ENCODE data around the gene MDH1. TPM values are rescaled to one million over a fixed set of nuclear protein-coding genes. Genes with fewer than 3 reads are reported as not detected.

MDH1 gene
- total RNA-seq, 2 donors from 2014 or later = 837 to 1,569 TPM

DNA sequence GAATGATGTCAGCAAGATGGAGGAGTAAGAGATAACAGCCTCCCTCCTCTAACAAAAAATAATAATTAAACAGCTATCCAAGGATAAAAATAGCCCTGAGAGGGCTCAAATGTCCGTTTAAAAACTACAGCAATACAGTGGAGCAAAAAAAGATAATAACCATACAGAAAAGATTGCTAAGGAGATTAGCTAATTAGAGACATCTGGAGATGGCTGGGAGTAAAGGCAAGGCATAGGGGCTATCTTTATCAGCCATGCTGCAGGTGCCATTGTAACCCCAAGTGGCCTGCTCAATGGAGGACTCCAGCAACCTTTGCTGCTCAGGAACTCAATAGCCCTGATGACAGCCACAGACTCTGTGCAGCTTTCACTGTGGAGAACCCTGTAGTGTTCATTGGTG is 42.7 kb downstream of the MDH1 start:
- no peaks in the 10 kb centered on the region for H3K36me3 ChIP-seq
- H3K27ac ChIP-seq = no peak overlapping the region
- H3K27me3 ChIP-seq = no peaks in the 10 kb centered on the region
- H3K4me1 ChIP-seq = no peaks in the 10 kb centered on the region
- TF ChIP-seq, protein P1, sequence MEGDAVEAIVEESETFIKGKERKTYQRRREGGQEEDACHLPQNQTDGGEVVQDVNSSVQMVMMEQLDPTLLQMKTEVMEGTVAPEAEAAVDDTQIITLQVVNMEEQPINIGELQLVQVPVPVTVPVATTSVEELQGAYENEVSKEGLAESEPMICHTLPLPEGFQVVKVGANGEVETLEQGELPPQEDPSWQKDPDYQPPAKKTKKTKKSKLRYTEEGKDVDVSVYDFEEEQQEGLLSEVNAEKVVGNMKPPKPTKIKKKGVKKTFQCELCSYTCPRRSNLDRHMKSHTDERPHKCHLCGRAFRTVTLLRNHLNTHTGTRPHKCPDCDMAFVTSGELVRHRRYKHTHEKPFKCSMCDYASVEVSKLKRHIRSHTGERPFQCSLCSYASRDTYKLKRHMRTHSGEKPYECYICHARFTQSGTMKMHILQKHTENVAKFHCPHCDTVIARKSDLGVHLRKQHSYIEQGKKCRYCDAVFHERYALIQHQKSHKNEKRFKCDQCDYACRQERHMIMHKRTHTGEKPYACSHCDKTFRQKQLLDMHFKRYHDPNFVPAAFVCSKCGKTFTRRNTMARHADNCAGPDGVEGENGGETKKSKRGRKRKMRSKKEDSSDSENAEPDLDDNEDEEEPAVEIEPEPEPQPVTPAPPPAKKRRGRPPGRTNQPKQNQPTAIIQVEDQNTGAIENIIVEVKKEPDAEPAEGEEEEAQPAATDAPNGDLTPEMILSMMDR (IDR thresholded peaks at IDR 0.05) = no peak
- H3K4me3 ChIP-seq = no peak overlapping the region
- peaks cover 0 to 33% of the 10 kb centered on the region in 2 donors for H3K9me3 ChIP-seq
- no peak for DNase-seq (ENCODE audit: low spot score)

DNA sequence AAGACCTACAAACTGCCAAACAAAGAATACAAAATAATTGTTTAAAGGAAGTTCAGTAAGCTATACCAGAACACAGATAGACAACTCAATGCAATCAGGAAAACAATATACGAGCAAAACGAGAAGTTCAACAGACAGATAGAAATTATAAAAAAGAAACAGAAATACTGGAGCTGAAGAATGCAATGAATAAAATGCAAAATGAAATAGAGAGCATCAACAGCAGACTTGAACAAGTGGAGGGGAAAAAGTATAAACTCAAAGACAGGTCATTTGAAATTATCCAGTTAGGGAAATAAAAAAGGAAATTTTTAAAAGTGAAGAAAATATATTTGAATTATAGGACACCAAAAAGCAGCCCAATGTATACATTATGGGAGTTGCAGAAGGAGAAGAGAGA is 43.6 kb downstream of the MDH1 start:
- Histone ChIP-seq H3K9me3 (peaks cover 0 to 33% of the 10 kb centered on the region in 2 donors), H3K4me3 (no peak overlapping the region), H3K27ac (no peak overlapping the region), H3K36me3 (no peaks in the 10 kb centered on the region), H3K4me1 (no peaks in the 10 kb centered on the region), H3K27me3 (no peaks in the 10 kb centered on the region)
- TF ChIP-seq, protein P1 (IDR thresholded peaks at IDR 0.05) = no peak
- no peak for DNase-seq (ENCODE audit: low spot score)

DNA sequence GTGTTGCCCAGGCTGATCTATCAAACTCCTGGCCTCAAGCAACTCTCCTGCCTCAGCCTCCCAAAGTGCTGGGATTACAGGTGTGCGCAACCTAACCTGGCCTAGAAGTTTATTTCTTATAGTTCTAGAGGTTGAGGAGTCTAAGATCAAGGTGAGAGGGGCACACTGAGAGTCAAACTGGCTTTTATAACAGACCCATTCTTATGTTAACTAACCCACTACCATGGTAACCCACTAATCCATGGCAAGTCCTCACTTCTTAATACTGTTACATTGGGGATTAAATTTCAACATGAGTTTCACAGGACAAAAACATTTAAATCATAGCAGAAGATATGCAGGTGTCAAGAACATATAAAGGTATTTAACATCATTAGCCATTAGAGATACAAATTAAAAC is 50.6 kb downstream of the MDH1 start:
- Histone ChIP-seq H3K4me1 (no peaks in the 10 kb centered on the region), H3K36me3 (no peaks in the 10 kb centered on the region), H3K27ac (no peak overlapping the region), H3K4me3 (no peak overlapping the region), H3K9me3 (peaks cover 0 to 15% of the 10 kb centered on the region in 2 donors), H3K27me3 (no peaks in the 10 kb centered on the region)
- no peak for DNase-seq (ENCODE audit: low spot score)
- TF ChIP-seq, protein P1 (IDR thresholded peaks at IDR 0.05) = no peak

DNA sequence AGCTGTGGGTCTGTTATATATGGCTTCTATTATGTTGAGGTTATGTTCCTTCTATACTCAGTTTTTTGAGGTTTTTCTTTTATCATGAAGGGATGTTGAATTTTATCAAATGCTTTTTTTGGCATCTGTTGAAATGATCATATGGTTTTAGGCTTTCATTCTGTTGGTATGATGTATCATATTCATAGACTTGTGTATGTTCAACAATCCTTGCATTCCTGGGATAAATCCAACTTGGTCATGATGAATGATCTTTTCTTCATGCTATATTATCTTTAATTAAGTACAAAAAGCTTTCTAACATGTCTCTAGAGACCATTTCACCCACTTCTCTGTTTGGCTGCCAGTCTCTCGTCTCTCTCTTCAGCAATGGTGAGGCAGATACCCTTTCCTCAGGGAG is 54.2 kb downstream of the MDH1 start:
- no peak overlapping the region for H3K27ac ChIP-seq
- no peaks in the 10 kb centered on the region for H3K27me3 ChIP-seq
- no peaks in the 10 kb centered on the region for H3K36me3 ChIP-seq
- no peaks in the 10 kb centered on the region for H3K9me3 ChIP-seq
- H3K4me1 ChIP-seq = no peaks in the 10 kb centered on the region
- TF ChIP-seq, protein P1 (IDR thresholded peaks at IDR 0.05) = no peak
- no peak for DNase-seq (ENCODE audit: low spot score)
- H3K4me3 ChIP-seq = no peak overlapping the region

DNA sequence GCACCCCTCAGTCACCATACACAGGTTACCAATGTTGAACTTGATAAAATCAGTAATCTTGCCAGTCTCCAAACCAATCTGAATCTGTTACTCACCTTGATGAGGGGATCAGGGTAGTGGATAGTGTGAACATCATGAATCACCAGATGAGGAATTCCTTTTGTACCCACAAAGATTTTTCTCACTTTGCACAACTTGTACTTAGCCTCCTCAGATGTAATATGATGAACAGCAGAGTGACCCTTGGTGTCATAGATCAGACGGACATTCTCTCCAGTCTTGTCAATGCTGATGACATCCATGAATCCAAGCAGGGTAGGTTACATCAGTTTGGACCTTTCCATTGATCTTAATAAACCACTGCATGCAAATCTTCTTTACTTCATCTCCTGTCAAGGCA is 54.7 kb downstream of the MDH1 start:
- Histone ChIP-seq H3K9me3 (no peaks in the 10 kb centered on the region), H3K4me1 (no peaks in the 10 kb centered on the region), H3K27me3 (no peaks in the 10 kb centered on the region), H3K36me3 (no peaks in the 10 kb centered on the region), H3K27ac (no peak overlapping the region), H3K4me3 (no peak overlapping the region)
- DNase-seq (ENCODE audit: low spot score) = no peak
- TF ChIP-seq, protein P1 (IDR thresholded peaks at IDR 0.05) = no peak

DNA sequence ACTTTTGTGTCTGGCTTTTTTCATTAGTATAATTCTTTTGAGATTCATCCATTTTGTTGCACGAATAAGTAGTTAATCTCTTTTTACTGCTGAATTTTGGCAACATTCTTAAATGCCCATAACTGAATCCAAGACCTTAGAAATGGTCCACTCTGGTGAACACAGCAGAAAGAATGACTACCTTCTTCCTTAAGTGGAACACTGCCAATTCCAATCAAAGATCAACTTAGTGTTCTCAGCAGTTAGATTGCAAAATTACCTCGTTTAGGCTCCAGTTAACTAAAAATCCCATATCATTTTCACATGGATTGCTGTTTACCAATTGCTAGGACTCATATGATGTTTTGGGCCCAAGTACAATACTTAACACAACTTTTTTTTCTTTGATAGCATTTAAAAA is 59.9 kb downstream of the MDH1 start:
- Histone ChIP-seq H3K36me3 (no peaks in the 10 kb centered on the region), H3K27me3 (no peaks in the 10 kb centered on the region), H3K9me3 (no peaks in the 10 kb centered on the region), H3K4me3 (no peak overlapping the region), H3K27ac (no peak overlapping the region), H3K4me1 (no peaks in the 10 kb centered on the region)
- no peak for DNase-seq (ENCODE audit: low spot score)
- TF ChIP-seq, protein P1 (IDR thresholded peaks at IDR 0.05) = no peak
